Suprapubic skin (tissue), 4 donors: ENCODE results near the gene FGF16.

ENCODE experiments used
- POLR2A ChIP-seq, 2 donors: fragments of 450-650 bp; IDR thresholded peaks; one replicate each; pipeline ENCODE4 v1.6.1; 2017; ENCODE audit warnings: antibody characterized with exemption in 2 of 2, mild to moderate bottlenecking in 2 of 2, moderate library complexity in 2 of 2
- POLR2AphosphoS5 ChIP-seq, 3 donors: sonication (generic); formaldehyde crosslinking; IDR thresholded peaks; one replicate each; pipeline ENCODE4 v1.6.1; 2017; ENCODE audit warnings: antibody characterized with exemption in 3 of 3
- TF ChIP-seq, protein P1 (sequence below), 2 donors: fragments of 200-600 bp in 1 of 2; fragments of 450-650 bp in 1 of 2; sonication (generic) in 1 of 2; IDR thresholded peaks; one replicate each; pipeline ENCODE4 v1.5.1; 2016 to 2019; ENCODE audit warnings: antibody characterized with exemption in 2 of 2, mild to moderate bottlenecking in 1 of 2, moderate library complexity in 1 of 2

DNA sequence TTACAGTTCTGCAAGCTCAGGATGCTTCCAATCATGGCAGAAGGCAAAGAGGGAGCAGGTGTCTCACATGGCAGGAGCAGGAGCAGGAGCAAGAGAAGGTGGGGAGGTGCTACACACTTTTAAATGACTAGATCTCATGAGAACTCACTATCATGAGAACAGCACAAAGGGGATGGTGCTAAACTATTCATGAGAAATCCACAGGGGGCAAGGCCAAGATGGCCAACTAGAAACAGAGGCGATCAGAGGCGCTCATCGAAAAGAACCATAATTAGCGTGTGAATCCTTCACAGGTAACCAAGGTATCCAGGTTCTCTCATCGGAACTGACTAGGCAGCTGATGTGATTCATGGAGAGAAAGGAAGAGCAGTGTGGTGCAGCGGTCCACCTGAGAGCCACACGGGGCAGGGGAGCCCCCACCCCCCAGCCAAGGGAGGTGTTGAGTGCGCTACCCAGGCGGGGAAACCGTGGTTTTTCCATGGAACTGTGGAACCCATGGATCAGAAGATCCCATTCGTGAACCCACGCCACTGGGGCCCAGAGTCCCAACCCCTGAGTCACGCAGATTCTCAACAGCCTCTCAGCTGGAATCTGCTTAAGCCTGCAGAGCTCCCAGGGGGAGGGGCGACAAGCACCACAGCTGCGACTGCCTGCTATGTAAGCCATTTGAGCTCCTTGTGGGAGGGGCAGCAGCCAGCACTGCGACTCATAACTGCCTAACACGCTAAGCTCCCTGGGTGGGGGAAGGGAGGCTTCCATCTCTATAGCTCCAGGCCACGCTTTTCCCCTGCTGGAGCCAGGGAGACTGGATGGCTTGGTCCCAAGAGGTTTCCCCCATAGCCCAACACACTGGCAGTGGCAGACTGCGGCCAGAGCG lies 46.7 kb downstream of the FGF16 start:
- TF ChIP-seq, protein P1, sequence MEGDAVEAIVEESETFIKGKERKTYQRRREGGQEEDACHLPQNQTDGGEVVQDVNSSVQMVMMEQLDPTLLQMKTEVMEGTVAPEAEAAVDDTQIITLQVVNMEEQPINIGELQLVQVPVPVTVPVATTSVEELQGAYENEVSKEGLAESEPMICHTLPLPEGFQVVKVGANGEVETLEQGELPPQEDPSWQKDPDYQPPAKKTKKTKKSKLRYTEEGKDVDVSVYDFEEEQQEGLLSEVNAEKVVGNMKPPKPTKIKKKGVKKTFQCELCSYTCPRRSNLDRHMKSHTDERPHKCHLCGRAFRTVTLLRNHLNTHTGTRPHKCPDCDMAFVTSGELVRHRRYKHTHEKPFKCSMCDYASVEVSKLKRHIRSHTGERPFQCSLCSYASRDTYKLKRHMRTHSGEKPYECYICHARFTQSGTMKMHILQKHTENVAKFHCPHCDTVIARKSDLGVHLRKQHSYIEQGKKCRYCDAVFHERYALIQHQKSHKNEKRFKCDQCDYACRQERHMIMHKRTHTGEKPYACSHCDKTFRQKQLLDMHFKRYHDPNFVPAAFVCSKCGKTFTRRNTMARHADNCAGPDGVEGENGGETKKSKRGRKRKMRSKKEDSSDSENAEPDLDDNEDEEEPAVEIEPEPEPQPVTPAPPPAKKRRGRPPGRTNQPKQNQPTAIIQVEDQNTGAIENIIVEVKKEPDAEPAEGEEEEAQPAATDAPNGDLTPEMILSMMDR (IDR thresholded peaks at IDR 0.05) = no peak
- no peak for TF ChIP-seq POLR2A (IDR thresholded peaks at IDR 0.05)
- TF ChIP-seq POLR2AphosphoS5 (IDR thresholded peaks at IDR 0.05) = no peak
